BE2C (cell line): ENCODE results near the gene GC.

Experiments
- DNase-seq: peaks from one replicate; pipeline ENCODE4 v3.0.0-alpha.2; 2020
- H3K27me3 ChIP-seq: fragments of 250-450 bp; sonication (Bioruptor Pico); 2 replicates; pipeline ENCODE4 v1.5.1; 2020; ENCODE audit warnings: mild to moderate bottlenecking
- H3K36me3 ChIP-seq: fragments of 250-450 bp; sonication (Bioruptor Pico); 2 replicates; pipeline ENCODE4 v1.5.1; 2020; ENCODE audit warnings: mild to moderate bottlenecking
- H3K4me1 ChIP-seq: fragments of 250-450 bp; sonication (Bioruptor Pico); 2 replicates; pipeline ENCODE4 v1.5.1; 2020
- H3K4me3 ChIP-seq: 2 replicates; pipeline ENCODE4 v1.5.1; 2011; ENCODE audit warnings: low read depth, low read length
- H3K9me3 ChIP-seq: fragments of 250-450 bp; sonication (Bioruptor Pico); 2 replicates; pipeline ENCODE4 v1.5.1; 2020
- CTCF ChIP-seq: IDR thresholded peaks from 2 replicates; pipeline ENCODE4 v1.5.1; 2012; ENCODE audit warnings: mild to moderate bottlenecking, low read depth, low read length

Gene GC

GRCh38 chr4:71711985-71712348 lies 71.9 kb downstream of the GC start:
- Histone ChIP-seq H3K4me3 (no peak overlapping the region), H3K4me1 (no peaks in the 10 kb centered on the region), H3K36me3 (no peaks in the 10 kb centered on the region), H3K9me3 (no peaks in the 10 kb centered on the region), H3K27me3 (no peaks in the 10 kb centered on the region)
- no peak for DNase-seq
- no peak for TF ChIP-seq CTCF

GRCh38 chr4:71711044-71711984 lies 72.6 kb downstream of the GC start:
- no peaks in the 10 kb centered on the region for H3K27me3 ChIP-seq
- no peaks in the 10 kb centered on the region for H3K4me1 ChIP-seq
- H3K4me3 ChIP-seq: no peak overlapping the region
- H3K9me3 ChIP-seq: no peaks in the 10 kb centered on the region
- DNase-seq: no peak
- no peaks in the 10 kb centered on the region for H3K36me3 ChIP-seq
- TF ChIP-seq CTCF: no peak

GRCh38 chr4:71709961-71710360 lies 73.9 kb downstream of the GC start:
- Histone ChIP-seq H3K4me1 (no peaks in the 10 kb centered on the region), H3K36me3 (no peaks in the 10 kb centered on the region), H3K27me3 (no peaks in the 10 kb centered on the region), H3K9me3 (no peaks in the 10 kb centered on the region), H3K4me3 (no peak overlapping the region)
- no peak for DNase-seq
- TF ChIP-seq CTCF: no peak

DNA sequence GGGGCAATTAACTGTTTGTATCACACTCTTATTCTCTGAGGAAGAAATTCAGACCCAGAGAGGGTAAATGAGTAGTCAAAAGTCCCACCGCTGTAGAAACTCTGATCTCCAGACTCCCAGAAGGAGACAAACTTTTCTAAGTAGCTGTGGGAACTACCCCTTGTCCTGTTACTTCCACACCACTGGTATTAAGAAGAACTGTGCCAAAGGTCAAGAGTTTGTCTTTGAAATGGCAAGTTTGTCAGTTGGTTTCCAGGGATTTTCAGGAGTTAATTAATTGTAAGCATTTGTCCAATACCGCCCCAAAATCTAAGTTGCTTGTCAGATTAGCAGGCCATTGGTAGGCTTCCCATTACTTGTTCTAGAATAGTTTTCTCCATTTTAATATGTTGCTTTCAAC lies 85.7 kb downstream of the GC start:
- Histone ChIP-seq H3K9me3 (no peaks in the 10 kb centered on the region), H3K4me3 (no peak overlapping the region), H3K36me3 (no peaks in the 10 kb centered on the region), H3K27me3 (no peaks in the 10 kb centered on the region), H3K4me1 (no peaks in the 10 kb centered on the region)
- no peak for DNase-seq
- no peak for TF ChIP-seq CTCF

- no peak for TF ChIP-seq CTCF
- no peak for DNase-seq
- no peaks in the 10 kb centered on the region for H3K9me3 ChIP-seq
- H3K4me1 ChIP-seq: no peaks in the 10 kb centered on the region
- H3K36me3 ChIP-seq: no peaks in the 10 kb centered on the region
- H3K4me3 ChIP-seq: no peak overlapping the region
- no peaks in the 10 kb centered on the region for H3K27me3 ChIP-seq
Observed at GRCh38 chr4:71697031-71697430, 86.8 kb downstream of the GC start.

GRCh38 chr4:71694961-71695360 lies 88.9 kb downstream of the GC start:
- TF ChIP-seq CTCF: no peak
- no peaks in the 10 kb centered on the region for H3K27me3 ChIP-seq
- H3K9me3 ChIP-seq: no peaks in the 10 kb centered on the region
- no peak overlapping the region for H3K4me3 ChIP-seq
- no peaks in the 10 kb centered on the region for H3K36me3 ChIP-seq
- no peaks in the 10 kb centered on the region for H3K4me1 ChIP-seq
- DNase-seq: no peak
